NB4 (cell line): Measurements from ENCODE around the gene INHBC.

Source experiments
- DNase-seq: peaks from one replicate; pipeline ENCODE4 v3.0.0; 2010; ENCODE audit warnings: low read depth
- H3K4me3 ChIP-seq: one replicate; pipeline ENCODE4 v1.5.1; 2011; ENCODE audit warnings: mild to moderate bottlenecking, low read depth, low read length, moderate library complexity
- MYC ChIP-seq: IDR thresholded peaks from 2 replicates; pipeline ENCODE4 v1.6.1; 2011; ENCODE audit warnings: low read depth, low read length
- POLR2A ChIP-seq: IDR thresholded peaks from 2 replicates; pipeline ENCODE4 v1.6.1; 2011; ENCODE audit warnings: mild to moderate bottlenecking; ENCODE audit not compliant: insufficient read length; ENCODE audit errors: extremely low read depth
- TF ChIP-seq, protein P1 (sequence below): IDR thresholded peaks from 2 replicates; pipeline ENCODE4 v1.6.1; 2011; ENCODE audit warnings: low read depth, low read length
- TF ChIP-seq, protein P2 (sequence below): IDR thresholded peaks from one replicate; pipeline ENCODE4 v1.5.1; 2012; ENCODE audit warnings: low read depth, low read length

The INHBC gene

DNA sequence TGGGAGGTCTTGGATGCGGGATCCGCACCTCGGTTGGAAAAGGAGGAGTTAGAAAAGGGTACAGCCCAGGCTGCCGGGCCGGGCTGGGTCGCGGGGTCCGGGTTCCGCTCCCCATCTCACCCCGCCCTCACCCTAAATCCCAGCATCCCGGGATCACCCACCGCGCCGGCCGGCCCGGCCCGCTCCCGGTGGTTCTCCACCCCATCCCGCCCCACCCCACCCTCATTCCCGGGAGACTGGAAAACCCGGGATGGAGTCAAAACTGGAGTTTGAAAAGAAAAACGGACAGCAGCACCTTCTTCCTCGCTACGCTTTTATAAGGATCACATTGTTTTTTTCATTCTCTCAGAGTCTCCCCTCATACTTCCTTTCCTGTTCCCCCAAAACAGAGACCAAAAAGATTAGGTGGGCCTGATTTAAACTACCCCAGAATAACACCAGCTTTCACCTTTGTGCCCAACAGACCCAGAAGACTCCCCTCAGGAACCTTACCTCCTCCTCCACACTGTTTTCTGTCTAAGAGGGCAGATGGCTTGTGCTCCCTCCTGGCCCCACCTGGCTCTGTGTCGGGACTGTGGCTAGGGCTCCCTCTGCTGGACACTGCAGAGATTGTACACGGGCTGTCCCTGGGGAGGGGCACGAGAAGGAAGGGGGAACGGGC is 27.8 kb downstream of the INHBC start:
- peak; percentile 93 for DNase-seq
- TF ChIP-seq, protein P1, sequence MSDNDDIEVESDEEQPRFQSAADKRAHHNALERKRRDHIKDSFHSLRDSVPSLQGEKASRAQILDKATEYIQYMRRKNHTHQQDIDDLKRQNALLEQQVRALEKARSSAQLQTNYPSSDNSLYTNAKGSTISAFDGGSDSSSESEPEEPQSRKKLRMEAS, result peak; percentile 71
- TF ChIP-seq POLR2A, result no peak
- peak; percentile 72 for TF ChIP-seq MYC
- TF ChIP-seq, protein P2, sequence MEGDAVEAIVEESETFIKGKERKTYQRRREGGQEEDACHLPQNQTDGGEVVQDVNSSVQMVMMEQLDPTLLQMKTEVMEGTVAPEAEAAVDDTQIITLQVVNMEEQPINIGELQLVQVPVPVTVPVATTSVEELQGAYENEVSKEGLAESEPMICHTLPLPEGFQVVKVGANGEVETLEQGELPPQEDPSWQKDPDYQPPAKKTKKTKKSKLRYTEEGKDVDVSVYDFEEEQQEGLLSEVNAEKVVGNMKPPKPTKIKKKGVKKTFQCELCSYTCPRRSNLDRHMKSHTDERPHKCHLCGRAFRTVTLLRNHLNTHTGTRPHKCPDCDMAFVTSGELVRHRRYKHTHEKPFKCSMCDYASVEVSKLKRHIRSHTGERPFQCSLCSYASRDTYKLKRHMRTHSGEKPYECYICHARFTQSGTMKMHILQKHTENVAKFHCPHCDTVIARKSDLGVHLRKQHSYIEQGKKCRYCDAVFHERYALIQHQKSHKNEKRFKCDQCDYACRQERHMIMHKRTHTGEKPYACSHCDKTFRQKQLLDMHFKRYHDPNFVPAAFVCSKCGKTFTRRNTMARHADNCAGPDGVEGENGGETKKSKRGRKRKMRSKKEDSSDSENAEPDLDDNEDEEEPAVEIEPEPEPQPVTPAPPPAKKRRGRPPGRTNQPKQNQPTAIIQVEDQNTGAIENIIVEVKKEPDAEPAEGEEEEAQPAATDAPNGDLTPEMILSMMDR, result peak; percentile 94
- H3K4me3 ChIP-seq, result peak overlapping the region; percentile 49

DNA sequence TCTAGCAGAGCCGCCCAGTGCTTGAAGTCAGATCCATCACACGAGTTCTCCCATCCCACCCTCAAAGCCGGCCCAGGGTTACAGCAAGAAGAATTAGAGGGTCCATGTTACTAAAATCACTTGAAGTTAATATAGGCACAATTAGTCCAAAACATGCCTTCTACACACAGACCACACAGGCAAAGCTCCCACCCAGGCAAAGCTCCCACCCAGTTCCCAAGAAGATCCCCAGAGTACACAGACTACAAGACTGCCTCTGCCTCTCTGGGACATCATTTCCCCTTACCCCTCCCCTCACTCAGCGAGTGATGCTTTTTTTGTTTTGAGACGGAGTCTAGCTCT is 28.3 kb downstream of the INHBC start:
- H3K4me3 ChIP-seq, result no peak overlapping the region

GRCh38 chr12:57464569-57464968 is 30.0 kb downstream of the INHBC start:
- H3K4me3 ChIP-seq, result no peak overlapping the region
- no peak for TF ChIP-seq POLR2A
- no peak for TF ChIP-seq MYC
- no peak for DNase-seq

More for the DNA sequence above, 28.3 kb downstream of the INHBC start:
- DNase-seq, result no peak
- TF ChIP-seq MYC (no peak), POLR2A (no peak)
- TF ChIP-seq, protein P1, result no peak
- TF ChIP-seq, protein P2, result no peak

DNA sequence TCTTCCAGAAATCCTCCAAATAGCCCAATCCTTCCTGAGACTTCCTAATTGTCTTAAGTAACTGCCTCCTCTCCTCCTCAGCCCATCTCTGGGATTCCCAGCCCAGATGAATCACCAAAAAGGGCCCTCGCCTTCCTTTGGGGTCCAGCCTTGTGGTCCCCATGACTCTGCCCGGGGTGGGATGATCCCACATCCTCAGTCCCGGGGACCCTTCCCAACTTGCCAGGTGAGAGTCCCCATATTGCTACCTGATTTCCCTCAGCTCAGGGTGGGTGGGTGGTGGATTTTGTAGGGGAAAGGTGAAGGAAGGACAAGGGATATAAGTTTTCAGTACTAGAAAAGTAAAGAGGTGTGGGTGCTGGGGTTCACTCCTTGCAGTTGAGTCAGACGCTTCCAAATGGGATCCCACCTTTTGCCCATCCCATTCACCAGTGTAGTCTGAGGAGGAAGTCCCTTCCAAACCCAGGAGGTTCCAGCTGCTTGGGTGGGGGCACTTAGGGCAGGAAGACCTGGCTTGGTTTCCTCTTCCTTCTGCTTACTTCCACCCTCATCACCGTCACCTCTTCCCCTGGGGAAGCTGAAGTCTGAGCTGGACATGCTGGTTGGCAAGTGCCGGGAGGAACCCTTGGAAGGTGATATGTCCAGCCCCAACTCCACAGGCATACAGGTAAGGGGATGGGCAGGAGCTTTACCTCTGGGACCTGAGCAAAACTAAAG is 30.6 kb downstream of the INHBC start:
- TF ChIP-seq POLR2A (no peak), MYC (no peak)
- TF ChIP-seq, protein P1, result no peak
- TF ChIP-seq, protein P2, result no peak
- no peak overlapping the region for H3K4me3 ChIP-seq

GRCh38 chr12:57465747-57466505 is 31.3 kb downstream of the INHBC start:
- no peak overlapping the region for H3K4me3 ChIP-seq
- DNase-seq, result no peak
- TF ChIP-seq, protein P2, result no peak
- TF ChIP-seq, protein P1, result no peak
- TF ChIP-seq POLR2A, result no peak
- TF ChIP-seq MYC, result no peak

More for the DNA sequence above, 30.6 kb downstream of the INHBC start:
- DNase-seq, result no peak

DNA sequence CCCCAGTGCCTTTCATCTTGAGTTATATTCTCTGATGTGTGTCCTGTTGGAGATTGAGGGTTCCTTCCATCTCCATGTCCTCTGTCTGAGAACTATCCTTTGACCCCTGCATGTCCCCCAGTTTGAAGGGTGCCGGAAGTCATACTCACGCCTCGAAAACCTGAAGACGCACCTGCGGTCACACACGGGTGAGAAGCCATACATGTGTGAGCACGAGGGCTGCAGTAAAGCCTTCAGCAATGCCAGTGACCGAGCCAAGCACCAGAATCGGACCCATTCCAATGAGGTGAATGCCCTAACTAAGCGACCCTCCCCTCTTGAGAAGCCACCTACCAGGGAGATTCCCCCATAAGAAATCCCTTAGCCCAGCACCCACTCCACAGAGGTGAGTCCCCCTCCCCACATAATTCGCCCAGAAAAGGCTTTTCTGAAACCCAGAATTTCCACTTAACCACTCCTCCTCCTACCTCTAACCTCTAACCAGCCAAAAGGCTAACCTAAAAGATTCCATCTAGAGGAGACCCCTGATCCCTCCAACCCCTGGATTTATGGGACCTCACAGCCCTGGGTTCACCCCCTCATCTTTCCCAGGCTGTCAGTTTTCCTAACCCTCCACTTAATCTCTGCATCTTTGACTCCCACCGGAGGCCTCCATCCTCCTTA is 32.8 kb downstream of the INHBC start:
- no peak overlapping the region for H3K4me3 ChIP-seq
- TF ChIP-seq, protein P2, result no peak
- no peak for TF ChIP-seq MYC
- no peak for TF ChIP-seq POLR2A
- TF ChIP-seq, protein P1, result no peak
- DNase-seq, result no peak
